Measurements from ENCODE around the gene VPS16.

- no peak for TF ChIP-seq ZFX (IDR thresholded peaks at IDR 0.05)
- no peak for TF ChIP-seq SIN3A (IDR thresholded peaks at IDR 0.05; ENCODE audit: low read depth)
- no peak for TF ChIP-seq CTCF (IDR thresholded peaks at IDR 0.05 in 2 of 3, conservative IDR thresholded peaks at IDR 0.05 in 1 of 3; ENCODE audit: borderline replicate concordance in 1 of 3, insufficient read depth in 1 of 3, low read depth in 2 of 3, low read length in 2 of 3)
- TF ChIP-seq RAD21 (IDR thresholded peaks at IDR 0.05; ENCODE audit: low read depth): no peak
- no peak for TF ChIP-seq EGR1 (IDR thresholded peaks at IDR 0.05; ENCODE audit: low read depth)
These were observed 41.3 kb upstream of the VPS16 start for GRCh38 chr20:2799271-2799670.
